MCF 10A (cell line): ENCODE measurements around the gene ADAT2. TPM values are rescaled to one million over a fixed set of nuclear protein-coding genes. Genes with fewer than 3 reads are reported as not detected.

Experiments used
- BruUV-seq: library from RNA; stranded (reverse); fragments of 400-500 nt; replicated peaks from 2 replicates; lab custom pipeline; 2021; lab: Mats Ljungman, UMichigan
- CTCF ChIA-PET: fragments of 300-600 bp; sonication (Branson Sonifier 250); formaldehyde crosslinking; extraction: SDS; loops from one replicate; lab custom pipeline; 2021; ENCODE audit warnings: antibody characterized with exemption, inconsistent platforms; lab: Yijun Ruan, JAX
- POLR2A ChIA-PET: fragments of 300-600, 350-650 bp; sonication (Branson Sonifier 250); formaldehyde crosslinking; extraction: SDS; loops from one replicate; lab custom pipeline; 2020; ENCODE audit warnings: antibody characterized with exemption, inconsistent platforms; lab: Yijun Ruan, JAX
- DNase-seq: peaks from one replicate; pipeline ENCODE4 v3.0.0-alpha.2; 2018; ENCODE audit not compliant: unreplicated experiment
- H3K27ac Mint-ChIP-seq: one replicate; pipeline ENCODE4 v1.8.0; 2022; ENCODE audit warnings: mild to moderate bottlenecking, low read depth, mixed read lengths; ENCODE audit not compliant: unreplicated experiment
- H3K27me3 Mint-ChIP-seq: one replicate; pipeline ENCODE4 v1.8.0; 2022; ENCODE audit warnings: mixed read lengths; ENCODE audit not compliant: insufficient read depth, unreplicated experiment
- H3K36me3 Mint-ChIP-seq: one replicate; pipeline ENCODE4 v1.8.0; 2022; ENCODE audit warnings: mild to moderate bottlenecking, moderate library complexity, mixed read lengths; ENCODE audit not compliant: insufficient read depth, unreplicated experiment
- H3K4me1 Mint-ChIP-seq: one replicate; pipeline ENCODE4 v1.8.0; 2022; ENCODE audit warnings: mixed read lengths; ENCODE audit not compliant: insufficient read depth, unreplicated experiment
- H3K4me3 Mint-ChIP-seq: one replicate; pipeline ENCODE4 v1.8.0; 2022; ENCODE audit warnings: mild to moderate bottlenecking, moderate library complexity, mixed read lengths; ENCODE audit not compliant: unreplicated experiment
- H3K9me3 Mint-ChIP-seq: one replicate; pipeline ENCODE4 v1.8.0; 2022; ENCODE audit warnings: mixed read lengths; ENCODE audit not compliant: unreplicated experiment
- intact Hi-C: fragments of 100-400 bp; cut with micrococcal nuclease; formaldehyde crosslinking; loops from 2 replicates; pipeline ENCODE4 v1.14.1; 2022
- total RNA-seq: library from RNA; stranded (reverse); gene quantifications from 2 replicates; pipeline ENCODE4 v1.2.3, GENCODE V29; 2022
- TF ChIP-seq, protein P1 (sequence below): fragments of 200-600 bp; IDR thresholded peaks from one replicate; pipeline ENCODE4 v1.8.0; 2022; ENCODE audit warnings: antibody characterized with exemption, mild to moderate bottlenecking; ENCODE audit not compliant: unreplicated experiment

ADAT2 gene
- total RNA-seq, 1 experiment from 2014 or later, result 27.7 TPM

DNA sequence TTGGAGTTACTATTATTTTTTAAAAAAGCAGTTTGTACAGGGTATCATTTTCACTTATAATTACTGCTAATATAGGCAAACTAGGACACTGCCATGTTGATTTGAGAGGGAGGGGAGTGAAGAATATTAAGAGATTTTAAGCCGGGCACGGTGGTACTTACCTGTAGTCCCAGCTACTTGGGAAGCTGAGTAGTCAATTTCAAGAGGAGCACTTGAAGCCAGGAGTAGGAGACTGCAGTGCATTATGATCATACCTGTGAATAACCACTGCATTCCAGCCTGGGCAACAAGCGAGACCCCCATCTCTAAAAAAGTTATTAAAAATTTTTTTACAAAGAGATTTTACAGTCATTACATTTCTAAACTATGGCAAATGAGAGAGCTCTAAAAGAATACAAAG is 35.7 kb downstream of the ADAT2 start:
- H3K4me1 Mint-ChIP-seq, result peaks cover 47% of the 10 kb centered on the region
- H3K4me3 Mint-ChIP-seq, result no peak overlapping the region
- peaks cover 5% of the 10 kb centered on the region for H3K36me3 Mint-ChIP-seq
- POLR2A ChIA-PET, result interaction anchor here (0.9 to 2.1 kb wide), 5 partner anchors 9 to 78 kb away, joined by 3 to 10 read pairs (median 4); no protein-coding TSS in a partner anchor
- H3K9me3 Mint-ChIP-seq, result no peaks in the 10 kb centered on the region
- TF ChIP-seq, protein P1, sequence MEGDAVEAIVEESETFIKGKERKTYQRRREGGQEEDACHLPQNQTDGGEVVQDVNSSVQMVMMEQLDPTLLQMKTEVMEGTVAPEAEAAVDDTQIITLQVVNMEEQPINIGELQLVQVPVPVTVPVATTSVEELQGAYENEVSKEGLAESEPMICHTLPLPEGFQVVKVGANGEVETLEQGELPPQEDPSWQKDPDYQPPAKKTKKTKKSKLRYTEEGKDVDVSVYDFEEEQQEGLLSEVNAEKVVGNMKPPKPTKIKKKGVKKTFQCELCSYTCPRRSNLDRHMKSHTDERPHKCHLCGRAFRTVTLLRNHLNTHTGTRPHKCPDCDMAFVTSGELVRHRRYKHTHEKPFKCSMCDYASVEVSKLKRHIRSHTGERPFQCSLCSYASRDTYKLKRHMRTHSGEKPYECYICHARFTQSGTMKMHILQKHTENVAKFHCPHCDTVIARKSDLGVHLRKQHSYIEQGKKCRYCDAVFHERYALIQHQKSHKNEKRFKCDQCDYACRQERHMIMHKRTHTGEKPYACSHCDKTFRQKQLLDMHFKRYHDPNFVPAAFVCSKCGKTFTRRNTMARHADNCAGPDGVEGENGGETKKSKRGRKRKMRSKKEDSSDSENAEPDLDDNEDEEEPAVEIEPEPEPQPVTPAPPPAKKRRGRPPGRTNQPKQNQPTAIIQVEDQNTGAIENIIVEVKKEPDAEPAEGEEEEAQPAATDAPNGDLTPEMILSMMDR, result no peak
- CTCF ChIA-PET, result interaction anchor here (0.6 to 1.7 kb wide), 2 partner anchors 13 to 43 kb away, joined by 4 to 10 read pairs; no protein-coding TSS in a partner anchor
- no TSS peak for BruUV-seq
- no peaks in the 10 kb centered on the region for H3K27me3 Mint-ChIP-seq
- no peak for DNase-seq
- no peak overlapping the region for H3K27ac Mint-ChIP-seq
- intact Hi-C loops, result no loop called here

DNA sequence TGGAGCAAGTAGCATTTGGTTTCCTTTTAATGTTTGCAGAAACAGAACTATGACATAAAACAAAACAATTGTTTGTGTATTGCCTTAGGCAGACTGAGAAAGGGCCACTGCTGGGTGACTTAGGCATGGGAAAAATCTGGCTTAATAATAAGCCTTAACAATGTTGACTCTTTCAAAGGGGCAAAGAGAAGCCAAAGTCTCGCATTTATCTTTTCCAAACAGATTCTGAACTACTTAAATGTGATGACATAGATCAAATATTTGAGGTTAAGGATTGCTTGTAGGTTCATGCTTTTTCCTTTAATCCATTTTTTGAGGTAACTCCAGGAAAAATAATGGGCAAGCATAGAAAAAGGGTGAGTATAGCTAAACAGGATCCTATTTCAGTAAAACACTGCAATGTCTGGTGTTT is 39.6 kb downstream of the ADAT2 start:
- no TSS peak for BruUV-seq
- intact Hi-C loops, result no loop called here
- Mint-ChIP-seq H3K36me3 (peaks cover 5% of the 10 kb centered on the region), H3K27me3 (no peaks in the 10 kb centered on the region), H3K9me3 (no peaks in the 10 kb centered on the region), H3K4me1 (peaks cover 54% of the 10 kb centered on the region), H3K27ac (peak overlapping the region; percentile 77), H3K4me3 (no peak overlapping the region)
- ChIA-PET CTCF (interaction anchor here (0.8 to 1.2 kb wide), 2 partner anchors 10 to 17 kb away, joined by 4 read pairs; no protein-coding TSS in a partner anchor), POLR2A (interaction anchor here (0.6 to 3.6 kb wide), 9 partner anchors 9 to 466 kb away, joined by 3 to 28 read pairs (median 4); partner anchors contain the start of gene HIVEP2)
- TF ChIP-seq, protein P1, result no peak
- DNase-seq, result peak; percentile 65

- Mint-ChIP-seq H3K27me3 (no peaks in the 10 kb centered on the region), H3K36me3 (peaks cover 5% of the 10 kb centered on the region), H3K4me3 (no peak overlapping the region), H3K27ac (peak overlapping the region; percentile 47), H3K9me3 (no peaks in the 10 kb centered on the region), H3K4me1 (peaks cover 60% of the 10 kb centered on the region)
- TF ChIP-seq, protein P1, result no peak
- CTCF ChIA-PET, result no interaction called here
- no peak for DNase-seq
- intact Hi-C loops, result no loop called here
- BruUV-seq, result no TSS peak
- POLR2A ChIA-PET, result interaction anchor here (1.2 kb wide), 1 partner anchor 11 kb away, joined by 4 read pairs; no protein-coding TSS in a partner anchor
Observed at GRCh38 chr6:143408787-143409162, 41.7 kb downstream of the ADAT2 start.

DNA sequence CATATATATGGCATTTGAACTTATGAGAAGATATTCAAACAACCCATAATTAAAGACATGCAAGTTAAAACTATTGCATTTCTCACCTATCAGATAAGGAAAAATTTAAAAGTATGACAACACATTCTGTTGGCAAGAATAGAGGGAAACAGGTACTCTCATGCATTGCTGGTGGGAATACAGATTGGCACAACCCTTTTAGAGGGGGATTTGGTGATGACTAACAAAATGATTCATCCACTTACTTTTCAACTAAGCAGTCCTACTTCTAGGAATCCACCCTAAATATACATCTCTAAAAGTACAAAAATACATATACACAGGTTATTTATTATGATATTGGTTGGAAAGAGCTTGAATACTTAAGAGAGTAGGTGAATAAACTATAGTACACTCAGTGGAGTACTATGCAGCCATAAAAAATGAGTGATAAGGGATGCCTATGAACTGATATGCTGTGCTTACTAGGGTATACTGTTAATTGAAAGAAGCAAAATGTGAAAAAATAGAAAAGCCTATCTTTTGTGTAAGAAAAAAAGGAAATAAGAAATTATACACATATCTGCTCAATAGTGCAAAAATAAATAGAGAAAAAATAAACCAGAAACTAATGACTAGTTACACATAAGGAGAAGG is 42.2 kb downstream of the ADAT2 start:
- intact Hi-C loops, result no loop called here
- H3K36me3 Mint-ChIP-seq, result peaks cover 5% of the 10 kb centered on the region
- TF ChIP-seq, protein P1, result no peak
- peaks cover 56% of the 10 kb centered on the region for H3K4me1 Mint-ChIP-seq
- DNase-seq, result no peak
- no TSS peak for BruUV-seq
- H3K27ac Mint-ChIP-seq, result peak overlapping the region; percentile 47
- ChIA-PET CTCF (interaction anchor here (0.7 kb wide), 1 partner anchor 716 kb away, joined by 3 read pairs; no protein-coding TSS in a partner anchor), POLR2A (no interaction called here)
- no peak overlapping the region for H3K4me3 Mint-ChIP-seq
- H3K9me3 Mint-ChIP-seq, result no peaks in the 10 kb centered on the region
- H3K27me3 Mint-ChIP-seq, result no peaks in the 10 kb centered on the region
